HepG2 (cell line): ENCODE measurements around the gene SPTSSB. TPM values are rescaled to one million over a fixed set of nuclear protein-coding genes. Genes with fewer than 3 reads are reported as not detected.

Experiments used
- ATAC-seq: fragments of 200-7000 bp; cut with Tn5 transposase; 3 replicates; pipeline ENCODE4 v1.9.1; 2020; ENCODE audit warnings: mild to moderate bottlenecking, moderate library complexity
- BruUV-seq: library from RNA; stranded (reverse); fragments of 400-500 nt; replicated peaks from 2 replicates; lab custom pipeline; 2021; lab: Mats Ljungman, UMichigan
- CTCF ChIA-PET: fragments of 300-600 bp; formaldehyde crosslinking; extraction: SDS; loops from one replicate; lab custom pipeline; 2021; ENCODE audit warnings: low total read pairs, inconsistent platforms, low intra/inter-chr PET ratio; lab: Yijun Ruan, JAX
- POLR2A ChIA-PET: fragments of 350-600 bp; sonication (Branson Sonifier 250); formaldehyde crosslinking; loops from one replicate; lab custom pipeline; 2020; ENCODE audit warnings: antibody characterized with exemption, inconsistent platforms; lab: Yijun Ruan, JAX
- DNase-seq: peaks from one replicate; pipeline ENCODE4 v3.0.0-alpha.2; 2015; ENCODE audit warnings: low spot score
- FAIRE-seq: peaks from 3 replicates; lab custom pipeline; 2011; peaks lifted over from hg19 to GRCh38; lab: Jason Lieb, UNC
- H2AFZ ChIP-seq: one replicate; pipeline ENCODE4 v1.6.1; 2011; ENCODE audit warnings: low read length, inconsistent platforms
- H3K27ac ChIP-seq: fragments of 300-600 bp; 3 replicates; pipeline ENCODE4 v1.8.0; 2011; ENCODE audit warnings: mixed run types, mild to moderate bottlenecking, mixed read lengths, low read length, inconsistent platforms; ENCODE audit not compliant: insufficient read depth; ENCODE audit errors: extremely low read length
- H3K27me3 ChIP-seq, 2 experiments: fragments of 200-600 bp in 1 of 2; 2 replicates in 1 of 2; 3 replicates in 1 of 2; pipeline versions ENCODE4 v1.6.0 to v1.8.0; 2011; ENCODE audit warnings: low read length in 2 of 2, mild to moderate bottlenecking in 2 of 2, moderate library complexity in 2 of 2, inconsistent platforms in 1 of 2; ENCODE audit not compliant: insufficient read depth in 2 of 2, control insufficient read depth in 1 of 2
- H3K36me3 ChIP-seq, 2 experiments: fragments of 200-600 bp in 1 of 2; replicated peaks in 1 of 2; 2 replicates in 1 of 2; 3 replicates in 1 of 2; pipeline versions ENCODE4 v1.5.1 to v1.8.0; 2011; ENCODE audit warnings: low read length in 2 of 2, inconsistent platforms in 1 of 2; ENCODE audit not compliant: insufficient read depth in 2 of 2, control insufficient read depth in 1 of 2
- H3K4me1 ChIP-seq: 2 replicates; pipeline ENCODE4 v1.5.1; 2012; ENCODE audit warnings: low read length, inconsistent platforms; ENCODE audit not compliant: insufficient read depth
- H3K4me2 ChIP-seq: 2 replicates; pipeline ENCODE4 v1.6.0; 2011; ENCODE audit warnings: low read depth, low read length, inconsistent platforms
- H3K4me3 ChIP-seq, 3 experiments: fragments of 200-600 bp in 1 of 3; sonication (generic), shearing (Covaris generic) in 1 of 3; replicated peaks in 1 of 3; 2 replicates each; pipeline ENCODE4 v1.5.1; 2011 to 2016; ENCODE audit warnings: low read length in 3 of 3, inconsistent platforms in 2 of 3, low read depth in 2 of 3, mild to moderate bottlenecking in 2 of 3, control low read depth in 1 of 3, mixed read lengths in 1 of 3; ENCODE audit not compliant: insufficient read depth in 1 of 3
- H3K79me2 ChIP-seq: one replicate; pipeline ENCODE4 v1.6.1; 2011; ENCODE audit warnings: low read length, inconsistent platforms; ENCODE audit not compliant: insufficient read depth
- H3K9ac ChIP-seq: 2 replicates; pipeline ENCODE4 v1.6.0; 2011; ENCODE audit warnings: mild to moderate bottlenecking, low read depth, low read length, inconsistent platforms; ENCODE audit not compliant: insufficient read depth
- H3K9me3 ChIP-seq: 2 replicates; pipeline ENCODE4 v1.5.1; 2012; ENCODE audit warnings: mild to moderate bottlenecking, low read length
- H4K20me1 ChIP-seq: 2 replicates; pipeline ENCODE4 v1.6.0; 2011; ENCODE audit warnings: inconsistent platforms, mild to moderate bottlenecking, low read length, moderate library complexity; ENCODE audit not compliant: insufficient read depth
- AGO1 ChIP-seq: fragments of 200-400 bp; formaldehyde crosslinking; IDR thresholded peaks from 2 replicates; pipeline ENCODE4 v1.6.1; 2017; ENCODE audit warnings: mild to moderate bottlenecking, low read depth, low read length, moderate library complexity; ENCODE audit not compliant: poor library complexity, severe bottlenecking
- ARID3A ChIP-seq: IDR thresholded peaks from 2 replicates; pipeline ENCODE4 v1.6.1; 2012; ENCODE audit warnings: low read depth, low read length, improper control_type of control experiment
- BRF2 ChIP-seq: sonication (generic); formaldehyde crosslinking; IDR thresholded peaks from 2 replicates; pipeline ENCODE4 v1.8.1; 2022; ENCODE audit warnings: mild to moderate bottlenecking, missing genetic modification reagents
- DDIT3 ChIP-seq: sonication (generic); formaldehyde crosslinking; IDR thresholded peaks from 2 replicates; pipeline ENCODE4 v1.4.0; 2020; ENCODE audit warnings: mild to moderate bottlenecking, missing genetic modification reagents
- EHMT2 ChIP-seq: fragments of 200-600 bp; sonication (generic); IDR thresholded peaks from 2 replicates; pipeline ENCODE4 v1.7.0; 2017; ENCODE audit warnings: antibody characterized with exemption, low read depth, low read length, borderline replicate concordance
- FUBP1 ChIP-seq: sonication (generic); formaldehyde crosslinking; IDR thresholded peaks from 2 replicates; pipeline ENCODE4 v1.5.1; 2020; ENCODE audit warnings: missing genetic modification reagents, mild to moderate bottlenecking, borderline replicate concordance
- HNRNPLL ChIP-seq: fragments of 200-400 bp; formaldehyde crosslinking; IDR thresholded peaks from 2 replicates; pipeline ENCODE4 v1.6.1; 2017; ENCODE audit warnings: mild to moderate bottlenecking, low read depth, low read length; ENCODE audit not compliant: poor library complexity, severe bottlenecking
- IRF9 ChIP-seq: sonication (generic); formaldehyde crosslinking; IDR thresholded peaks from 2 replicates; pipeline ENCODE4 v1.8.0; 2022; ENCODE audit warnings: missing genetic modification reagents, mild to moderate bottlenecking, borderline replicate concordance
- ZNF136 ChIP-seq: sonication (generic); formaldehyde crosslinking; IDR thresholded peaks from 2 replicates; pipeline ENCODE4 v1.8.1; 2022; ENCODE audit warnings: low read depth, mild to moderate bottlenecking, moderate library complexity, missing genetic modification reagents
- ZNF589 ChIP-seq: sonication (generic); formaldehyde crosslinking; conservative IDR thresholded peaks from 2 replicates; pipeline ENCODE4 v1.8.0; 2022; ENCODE audit warnings: mild to moderate bottlenecking, moderate library complexity, missing genetic modification reagents
- ZNF839 ChIP-seq: sonication (generic); formaldehyde crosslinking; IDR thresholded peaks from 2 replicates; pipeline ENCODE4 v1.4.0; 2020; ENCODE audit warnings: missing genetic modification reagents, mild to moderate bottlenecking, borderline replicate concordance
- WGBS: methylation state at CpG from one replicate; pipeline ENCODE4 v1.1.6; 2017; ENCODE audit warnings: low lambda C conversion rate; 5-methylcytosine and 5-hydroxymethylcytosine counted together
- in situ Hi-C: cut with HindIII; loops from 2 replicates; pipeline ENCODE4 v1.10.0; 2017; ENCODE audit warnings: low pct_unique_long_range_greater_than_20kb; ENCODE audit not compliant: extremely low pct_ligation_motif_present
- intact Hi-C: fragments of 100-400 bp; cut with micrococcal nuclease; formaldehyde crosslinking; loops from one replicate; pipeline ENCODE4 v1.10.0; 2022; ENCODE audit not compliant: unreplicated experiment
- polyA plus RNA-seq, 8 experiments: library from polyadenylated mRNA; depleted of rRNA in 3 of 8; stranded (reverse) in 7 of 8; unstranded in 1 of 8; fragments of >200 nt; fragmentation: Illumina TruSeq in 4 of 8; extraction: Trizol in 4 of 8; gene quantifications; 2 replicates each; pipeline versions ENCODE4 v1.2.1 to v1.2.3, GENCODE V29; 2011 to 2016; ENCODE audit warnings: low read depth in 4 of 8, missing spikeins in 1 of 8, mixed read lengths in 1 of 8; ENCODE audit not compliant: insufficient read depth in 1 of 8
- total RNA-seq, 5 experiments: library from RNA; depleted of rRNA; stranded (reverse); fragments of >200 nt; fragmentation: Illumina TruSeq; extraction: Trizol; gene quantifications; 2 replicates each; pipeline ENCODE4 v1.2.3, GENCODE V29; 2016; ENCODE audit warnings: low read depth in 1 of 5

SPTSSB gene
- total and polyA plus RNA-seq, 2 of the 13 experiments (the other 11 are each of a cell fraction or from before 2014, with no cell fraction given) = 0.51 to 2.4 TPM

- no peak overlapping the region for H3K27ac ChIP-seq
- no peaks in the 10 kb centered on the region for H3K4me1 ChIP-seq
- H4K20me1 ChIP-seq = no peaks in the 10 kb centered on the region
- CTCF ChIA-PET = no interaction called here
- FAIRE-seq (no peak), ATAC-seq (no peak), DNase-seq (no peak)
- POLR2A ChIA-PET = no interaction called here
- no peak overlapping the region for H3K4me3 ChIP-seq
- H3K36me3 ChIP-seq = no peaks in the 10 kb centered on the region
- H2AFZ ChIP-seq = no peak overlapping the region
- no peak overlapping the region for H3K4me2 ChIP-seq
- intact Hi-C loops (no loop called here), in situ Hi-C loops (no loop called here)
- no peak overlapping the region for H3K9ac ChIP-seq
- no peaks in the 10 kb centered on the region for H3K79me2 ChIP-seq
- no peaks in the 10 kb centered on the region; a peak in 1 of 5 replicates for H3K27me3 ChIP-seq
- BruUV-seq = no TSS peak
- WGBS = 45% methylated on average over 1 of the region's 1 CpG
- no peak for TF ChIP-seq DDIT3 (CRISPR knock-in tag)
- TF ChIP-seq HNRNPLL = no peak
- H3K9me3 ChIP-seq = no peaks in the 10 kb centered on the region
These were observed 15.0 kb downstream of the SPTSSB start for GRCh38 chr3:161356287-161356686.

GRCh38 chr3:161355508-161355907, 15.8 kb downstream of the SPTSSB start:
- H3K79me2 ChIP-seq = no peaks in the 10 kb centered on the region
- no peak overlapping the region for H3K4me2 ChIP-seq
- no peak overlapping the region for H3K27ac ChIP-seq
- ChIA-PET POLR2A (no interaction called here), CTCF (no interaction called here)
- WGBS = 35% methylated on average over 1 of the region's 1 CpG
- no peaks in the 10 kb centered on the region for H3K36me3 ChIP-seq
- no TSS peak for BruUV-seq
- H2AFZ ChIP-seq = no peak overlapping the region
- in situ Hi-C loops = no loop called here
- H3K4me1 ChIP-seq = no peaks in the 10 kb centered on the region
- ATAC-seq (no peak), DNase-seq (no peak), FAIRE-seq (no peak)
- no peak overlapping the region for H3K4me3 ChIP-seq
- no peaks in the 10 kb centered on the region for H3K9me3 ChIP-seq
- no peak overlapping the region for H3K9ac ChIP-seq
- no peaks in the 10 kb centered on the region for H4K20me1 ChIP-seq
- intact Hi-C loops = no loop called here
- H3K27me3 ChIP-seq = no peaks in the 10 kb centered on the region; a peak in 1 of 5 replicates
- TF ChIP-seq ZNF589 (CRISPR knock-in tag) (no peak), AGO1 (no peak), EHMT2 (no peak), ZNF839 (CRISPR knock-in tag) (no peak), BRF2 (CRISPR knock-in tag) (no peak), IRF9 (CRISPR knock-in tag) (no peak), FUBP1 (CRISPR knock-in tag) (no peak), ZNF136 (CRISPR knock-in tag) (no peak), ARID3A (no peak)
